Fibroblast of skin of left biceps (primary cell): ENCODE results near the gene NFX1.
"Not testable (repeated sequence)": the region's sequence is repeated elsewhere in the genome, so short reads cannot be mapped to it uniquely, and the experiment has no call there.

Experiments
- DNase-seq, 2 experiments: peaks; one replicate each; pipeline ENCODE4 v3.0.0-alpha.2; 2013; ENCODE audit warnings: low read depth in 2 of 2

NFX1 gene

DNA sequence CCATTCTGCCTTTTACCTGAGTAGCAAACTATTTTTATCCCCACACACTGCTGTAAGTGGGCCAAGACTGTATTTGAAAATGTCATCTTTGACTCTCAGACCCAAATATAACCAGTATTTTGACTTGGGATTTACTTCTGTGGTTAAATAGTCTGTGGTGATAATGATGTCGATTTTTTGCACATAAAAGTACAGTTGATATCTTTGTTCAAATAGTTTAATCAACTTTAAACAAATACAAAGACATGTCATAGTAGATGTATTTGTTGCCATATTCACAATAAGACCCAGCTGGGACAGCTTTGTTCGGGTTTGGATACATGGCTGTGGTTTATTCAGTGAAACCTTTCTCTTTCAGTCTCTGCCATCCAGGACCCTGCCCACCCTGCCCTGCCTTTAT is 20.4 kb downstream of the NFX1 start:
- DNase-seq, result no peak

DNA sequence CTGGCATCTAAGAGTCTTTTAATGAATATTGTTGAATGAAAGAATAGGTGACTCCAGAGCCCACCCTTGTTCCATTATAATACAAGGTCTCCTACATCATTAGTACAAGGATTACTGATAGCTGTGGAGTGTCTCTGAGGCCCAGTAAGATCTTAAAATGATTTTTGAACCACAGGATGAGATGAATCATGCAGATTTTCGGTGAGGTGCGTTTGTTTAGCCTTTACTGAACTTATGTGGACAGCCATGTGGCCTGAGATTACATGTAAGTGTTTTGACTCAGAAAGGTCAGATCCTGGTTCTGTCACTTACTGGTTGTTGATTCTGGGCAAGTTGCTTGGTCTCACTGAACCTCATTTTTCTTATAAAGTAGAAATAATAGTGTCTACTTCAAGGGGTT is 21.6 kb downstream of the NFX1 start:
- DNase-seq, result no peak

DNA sequence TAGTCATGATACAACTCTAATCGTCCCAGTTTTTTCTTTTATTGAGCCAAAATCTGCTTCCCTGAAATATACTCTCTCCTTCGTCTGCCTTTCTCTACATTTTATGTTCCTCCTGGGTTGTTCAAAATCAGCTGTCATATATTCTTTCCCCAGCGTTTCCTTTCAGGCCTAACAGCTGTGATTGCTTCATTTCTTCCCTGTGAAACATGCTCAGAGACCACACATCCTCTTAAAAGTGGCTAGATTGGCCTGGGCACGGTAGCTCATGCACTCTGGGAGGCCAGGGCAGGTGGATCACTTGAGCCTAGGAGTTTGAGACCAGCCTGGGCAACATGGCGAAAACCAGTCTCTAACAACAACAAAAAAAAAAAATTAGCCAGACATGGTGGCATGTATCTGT is 25.1 kb downstream of the NFX1 start:
- no peak for DNase-seq

DNA sequence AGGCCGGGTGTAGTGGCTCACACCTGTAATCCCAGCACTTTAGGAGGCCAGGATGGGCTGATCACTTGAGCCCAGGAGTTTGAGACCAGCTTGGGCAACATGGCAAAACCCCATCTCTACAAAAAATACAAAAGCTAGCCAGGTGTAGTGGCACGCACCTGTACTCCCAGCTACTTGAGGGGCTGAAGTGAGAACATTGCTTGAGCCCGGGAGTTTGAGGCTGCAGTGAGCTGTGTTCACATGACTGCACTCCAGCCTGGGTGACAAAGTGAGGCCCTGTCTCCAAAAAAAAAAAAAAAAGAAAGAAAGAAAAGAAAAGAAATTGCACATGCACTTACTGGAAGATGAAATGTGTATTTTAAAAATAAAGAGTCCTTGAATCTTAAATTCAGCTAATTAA is 26.8 kb downstream of the NFX1 start:
- DNase-seq, result not testable (repeated sequence)

DNA sequence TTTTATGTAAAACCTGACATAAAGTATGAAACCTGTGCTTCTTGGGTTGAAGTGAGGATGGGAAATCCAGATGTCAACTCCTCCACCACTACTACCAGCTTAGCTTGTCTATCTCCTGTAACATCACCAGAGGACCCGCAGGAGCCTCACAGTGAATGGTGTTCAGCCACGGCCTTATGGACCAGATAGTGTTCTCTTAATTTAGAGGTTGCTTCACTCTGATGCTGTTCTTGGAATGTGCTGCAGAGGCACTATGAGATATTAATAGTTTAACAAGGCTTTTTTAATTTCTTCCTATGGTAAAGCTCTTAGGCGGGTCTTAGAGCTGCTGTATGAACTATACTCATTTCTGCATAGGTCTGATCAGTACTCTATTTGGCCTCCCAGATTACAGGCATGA is 27.9 kb downstream of the NFX1 start:
- no peak for DNase-seq

DNA sequence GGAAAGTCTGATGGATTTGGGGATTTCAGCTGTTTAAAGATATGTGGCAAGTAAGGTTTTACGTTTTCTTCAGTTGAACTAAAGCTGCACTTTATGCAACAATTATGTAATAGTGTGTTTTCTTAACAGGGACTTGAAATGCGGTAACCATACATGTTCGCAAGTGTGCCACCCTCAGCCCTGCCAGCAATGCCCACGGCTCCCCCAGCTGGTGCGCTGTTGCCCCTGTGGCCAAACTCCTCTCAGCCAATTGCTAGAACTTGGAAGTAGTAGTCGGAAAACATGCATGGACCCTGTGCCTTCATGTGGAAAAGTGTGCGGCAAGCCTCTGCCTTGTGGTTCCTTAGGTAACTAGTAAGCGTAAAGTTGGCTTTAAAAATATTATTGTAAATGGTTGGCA is 28.5 kb downstream of the NFX1 start:
- DNase-seq, result no peak

DNA sequence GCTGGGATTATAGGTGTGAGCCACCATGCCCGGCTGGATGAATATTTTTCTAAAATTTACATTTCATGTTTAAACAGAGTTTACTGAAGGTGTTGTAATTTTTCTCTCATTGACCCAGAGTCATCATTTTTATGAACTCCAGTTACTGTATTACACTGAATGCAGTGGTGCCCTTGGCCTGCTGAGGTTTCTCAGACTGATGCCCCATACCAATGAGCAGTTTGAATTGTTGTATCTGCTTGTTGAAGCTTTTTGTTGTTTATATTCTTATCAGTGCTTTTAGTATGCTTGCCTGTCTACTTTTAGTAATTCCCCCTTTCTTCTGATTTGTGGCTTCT is 29.9 kb downstream of the NFX1 start:
- no peak for DNase-seq

DNA sequence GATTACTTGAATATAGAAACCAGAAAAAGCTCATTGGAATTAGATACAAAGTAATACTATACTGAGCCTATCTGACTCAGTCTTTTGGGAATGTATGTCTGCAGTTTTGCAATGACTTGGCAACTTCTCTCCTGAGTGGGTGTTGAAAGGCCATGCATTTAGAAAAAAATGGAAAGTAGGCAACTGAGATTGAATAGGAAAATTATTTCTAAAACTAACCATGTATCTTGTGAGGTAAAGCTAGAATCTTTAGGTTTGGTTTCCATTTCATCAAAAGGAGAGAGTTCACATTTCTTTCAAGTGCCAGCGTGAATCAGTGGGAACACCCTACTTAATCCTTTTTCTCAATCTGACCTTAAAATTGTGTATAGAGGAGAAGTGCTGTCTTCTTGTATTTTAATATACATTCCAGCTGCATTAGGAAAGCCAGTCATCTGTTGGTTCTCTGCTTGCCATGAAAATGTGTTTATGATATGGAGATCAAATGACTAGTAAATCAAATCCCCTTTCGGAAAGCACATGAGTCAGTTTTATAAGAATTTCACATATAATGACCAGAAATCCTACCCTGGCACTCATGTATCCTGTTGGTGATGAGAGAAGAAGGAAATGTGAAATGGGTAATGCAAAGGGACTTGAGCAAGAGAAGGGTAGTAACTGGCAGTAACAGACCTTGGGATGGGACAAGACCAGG is 30.4 kb downstream of the NFX1 start:
- peak; percentile 93 to 94 for DNase-seq

DNA sequence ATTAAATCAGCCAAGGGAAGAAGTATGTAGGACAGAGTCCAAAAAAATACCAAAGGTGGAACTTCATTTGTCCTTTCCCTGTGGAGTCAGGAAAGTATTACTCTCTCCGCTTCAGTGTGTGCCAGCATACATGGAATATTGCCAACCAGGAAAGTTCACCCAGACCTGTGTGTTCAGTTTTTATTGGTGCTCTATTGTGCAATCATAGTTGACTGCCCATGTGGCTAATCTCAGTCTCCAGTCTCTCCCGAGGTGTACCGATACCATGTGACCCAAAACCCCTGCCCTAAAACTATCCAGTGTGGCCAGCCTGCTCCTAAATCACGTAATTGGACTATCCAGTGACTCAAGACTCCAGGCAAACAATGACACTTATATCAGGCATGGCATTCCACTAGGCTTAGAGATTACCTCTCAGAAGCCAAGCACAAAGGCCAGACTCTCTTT is 38.8 kb downstream of the NFX1 start:
- DNase-seq, result no peak

DNA sequence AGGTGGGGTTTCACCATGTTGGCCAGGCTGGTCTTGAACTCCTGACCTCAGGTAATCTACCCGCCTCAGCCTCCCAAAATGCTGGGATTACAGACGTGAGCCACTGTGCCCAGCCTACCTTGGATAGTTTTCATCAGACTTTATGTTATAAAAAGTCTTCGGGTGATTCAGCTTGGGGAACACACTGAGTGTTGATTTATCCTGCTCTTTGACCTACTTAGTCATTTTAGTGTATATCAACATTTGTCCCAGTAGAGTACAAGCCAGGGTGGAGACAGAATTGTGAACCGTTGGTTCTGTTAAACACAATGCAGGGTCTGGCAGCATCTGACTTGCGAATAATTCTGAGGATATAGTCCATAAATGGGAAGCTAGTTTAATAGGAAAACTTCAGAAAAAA is 39.7 kb downstream of the NFX1 start:
- no peak for DNase-seq

DNA sequence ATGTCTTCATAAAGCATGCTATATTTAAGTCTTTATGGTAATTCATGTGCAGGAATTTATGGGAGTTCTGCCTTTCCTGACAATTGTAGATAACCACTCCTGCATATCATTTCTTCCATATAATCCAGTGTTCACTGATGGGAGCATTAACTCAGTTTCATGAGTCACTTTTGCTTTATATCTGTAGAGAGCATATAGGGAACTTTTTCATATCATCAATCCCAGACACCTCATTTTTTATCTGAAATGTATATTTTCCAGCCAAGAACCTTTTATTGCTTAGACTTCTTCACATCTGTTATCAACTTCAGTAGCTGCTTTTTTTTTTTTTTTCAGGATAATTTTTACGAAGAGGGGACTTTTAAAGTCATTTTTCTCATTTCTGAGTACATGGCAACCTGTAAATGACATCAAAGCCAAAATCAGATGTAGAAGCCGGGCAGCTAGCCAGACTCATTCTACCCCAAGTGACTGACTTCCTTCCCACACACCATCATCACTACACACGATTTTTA is 41.1 kb downstream of the NFX1 start:
- DNase-seq, result peak; percentile 79 to 84

DNA sequence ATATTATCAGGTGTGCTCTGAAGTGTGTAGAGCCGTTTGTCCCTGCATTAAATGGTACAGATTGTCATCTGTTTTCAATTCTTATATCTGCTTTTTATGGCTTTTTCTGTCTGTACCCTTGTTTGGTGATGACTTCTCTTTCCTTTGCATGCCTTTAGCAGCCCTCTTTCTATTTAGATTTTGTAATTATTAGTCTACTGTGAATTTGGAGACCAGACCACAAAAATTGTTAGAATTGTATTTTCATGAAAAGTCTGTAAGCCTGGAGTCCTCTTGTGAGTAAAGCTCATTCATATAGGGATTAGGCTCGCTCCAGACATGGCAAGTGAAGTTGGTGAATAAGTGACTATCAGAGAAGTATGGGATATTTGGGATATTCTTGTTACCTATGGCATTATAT is 41.7 kb downstream of the NFX1 start:
- DNase-seq, result peak; percentile 43 to 44

DNA sequence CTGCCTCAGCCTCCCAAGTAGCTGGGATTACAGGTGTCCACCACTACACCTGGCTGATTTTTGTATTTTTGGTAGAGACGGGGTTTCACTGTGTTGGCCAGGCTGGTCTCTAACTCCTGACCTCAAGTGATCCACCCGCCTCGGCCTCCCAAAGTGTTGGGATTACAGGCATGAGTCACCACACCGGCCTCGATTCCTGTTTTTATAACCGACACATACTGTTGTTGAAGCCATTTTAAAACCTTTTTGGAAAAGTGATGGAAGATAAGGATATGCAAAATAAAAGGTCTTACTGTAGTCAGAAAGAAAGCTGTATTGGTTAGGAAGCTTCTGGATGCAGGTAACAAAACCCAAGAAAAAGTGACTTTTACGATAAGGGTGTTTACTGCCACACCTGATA is 42.6 kb downstream of the NFX1 start:
- not testable (repeated sequence) for DNase-seq

DNA sequence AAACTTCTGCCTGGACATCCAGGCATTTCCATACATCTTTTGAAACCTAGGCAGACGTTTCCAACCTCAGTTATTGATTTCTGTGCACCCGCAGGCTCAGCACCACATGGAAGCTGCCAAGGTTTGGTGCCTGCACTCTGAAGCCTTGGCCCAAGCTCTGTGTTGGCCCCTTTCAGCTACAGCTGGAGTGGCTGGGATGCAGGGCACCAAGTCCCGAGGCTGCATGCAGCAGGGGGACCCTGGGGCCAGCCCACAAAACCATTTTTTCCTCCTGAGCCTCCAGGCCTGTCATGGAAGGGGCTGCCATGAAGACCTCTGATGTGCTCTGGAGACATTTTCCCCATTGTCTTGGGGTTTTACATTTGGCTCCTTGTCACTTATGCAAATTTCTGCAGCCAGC is 49.9 kb downstream of the NFX1 start:
- no peak for DNase-seq

DNA sequence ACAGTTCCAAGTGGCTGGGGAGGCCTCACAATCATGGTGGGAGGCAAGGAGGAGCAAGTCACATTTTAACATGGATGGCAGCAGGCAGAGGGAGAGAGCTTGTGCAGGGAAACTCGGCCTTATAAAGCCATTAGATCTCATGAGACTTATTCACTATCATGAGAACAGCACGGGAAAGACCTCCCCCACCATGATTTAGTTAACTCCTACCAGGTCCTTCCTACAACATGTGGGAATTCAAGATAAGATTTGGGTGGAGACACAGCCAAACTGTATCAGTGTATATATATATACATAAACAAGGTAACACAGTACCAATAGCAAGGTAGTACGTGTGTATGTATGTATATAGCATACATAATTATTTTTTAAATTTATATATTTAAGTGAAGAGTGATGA is 50.9 kb downstream of the NFX1 start:
- no peak for DNase-seq

DNA sequence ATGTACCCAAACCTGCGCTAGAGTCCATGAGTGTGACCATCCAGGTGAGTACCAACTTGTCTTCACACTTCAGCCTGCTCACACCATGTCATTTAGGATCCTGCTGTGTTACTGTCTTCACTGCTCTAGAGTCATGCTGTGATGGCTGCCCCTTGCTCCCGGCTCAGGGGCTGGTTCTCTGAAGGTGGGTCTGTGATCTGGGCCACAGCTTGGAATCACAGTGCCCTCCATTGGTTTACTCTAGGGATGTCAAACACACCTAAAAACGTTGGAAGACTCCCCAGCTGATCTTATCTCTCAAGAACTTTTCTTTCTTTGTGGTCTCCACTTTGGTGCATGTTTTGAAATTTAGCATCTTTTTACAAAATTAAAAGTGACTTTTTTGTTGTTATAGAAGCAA is 53.8 kb downstream of the NFX1 start:
- no peak for DNase-seq

DNA sequence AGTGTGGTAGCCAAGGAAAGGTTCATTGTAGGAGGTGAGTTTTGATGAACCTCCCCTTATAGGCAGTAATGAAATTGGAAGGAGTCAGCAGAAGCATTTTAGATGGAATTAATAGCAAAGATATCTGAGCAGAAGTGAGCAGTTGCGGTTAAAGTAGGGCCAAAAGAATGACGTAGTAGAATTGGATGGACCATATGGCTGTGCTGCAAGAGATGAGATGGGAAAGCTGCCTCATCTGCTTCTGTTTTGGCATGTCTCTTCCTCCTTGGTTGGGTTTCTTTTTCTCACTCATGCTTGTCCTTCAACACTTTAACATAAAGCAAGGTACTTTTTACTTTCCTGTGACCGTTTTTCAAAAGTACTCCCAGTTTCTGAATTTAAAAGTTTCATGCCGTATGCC is 56.2 kb downstream of the NFX1 start:
- no peak for DNase-seq

DNA sequence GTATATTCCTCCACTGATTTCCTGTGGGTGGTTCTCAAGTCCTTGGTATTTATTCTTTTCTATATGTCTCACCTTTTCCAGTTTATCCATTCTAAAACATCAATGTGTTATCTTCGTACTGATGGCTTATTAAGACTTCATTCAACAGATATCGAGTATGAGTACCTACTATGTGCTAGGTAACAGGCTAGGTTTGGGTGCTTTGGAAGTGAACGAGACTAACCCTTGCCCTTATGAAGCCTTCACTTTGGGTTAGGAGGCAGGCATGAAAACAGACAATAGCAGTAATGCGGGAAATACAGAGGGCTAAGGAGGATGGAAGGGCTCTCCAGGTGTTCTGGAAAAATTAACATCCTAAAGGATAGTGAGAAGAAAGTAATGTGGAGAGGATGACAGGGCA is 58.7 kb downstream of the NFX1 start:
- no peak for DNase-seq

DNA sequence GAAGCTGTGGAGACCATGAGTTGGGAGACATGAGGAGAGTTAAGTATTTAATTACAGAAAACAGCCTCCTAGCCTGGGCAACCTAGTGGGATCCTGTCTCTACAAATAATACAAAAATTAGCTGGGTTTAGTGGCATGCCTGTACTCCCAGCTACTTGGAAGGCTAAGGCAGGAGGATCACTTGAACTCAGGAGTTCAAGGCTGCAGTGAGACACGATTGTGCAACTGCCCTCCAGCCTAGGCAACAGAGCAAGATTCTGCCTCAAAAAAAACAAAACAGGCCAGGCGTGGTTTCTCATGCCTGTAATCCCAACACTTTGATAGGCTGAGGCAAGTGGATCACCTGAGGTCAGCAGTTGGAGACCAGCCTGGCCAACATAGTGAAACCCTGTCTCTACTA is 59.4 kb downstream of the NFX1 start:
- no peak for DNase-seq

DNA sequence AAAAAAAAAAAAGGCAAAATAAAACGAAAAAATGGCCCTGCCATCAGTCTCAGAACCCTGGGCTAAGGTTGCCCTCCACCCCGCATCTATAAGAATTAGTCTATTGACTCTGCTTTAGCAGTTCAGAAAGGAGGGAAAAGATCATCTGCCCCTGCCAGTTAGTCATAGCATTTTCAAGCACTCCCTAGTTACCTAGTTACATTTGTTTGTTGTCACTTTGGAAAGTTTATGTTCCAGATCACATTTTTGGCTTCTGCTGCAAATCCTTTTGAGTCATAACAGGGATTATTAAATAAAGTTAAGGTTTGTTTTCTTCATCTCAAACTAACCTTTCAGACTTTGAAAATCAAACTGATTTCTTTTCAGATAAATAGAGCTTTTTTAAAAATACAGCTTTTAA is 60.0 kb downstream of the NFX1 start:
- no peak for DNase-seq

DNA sequence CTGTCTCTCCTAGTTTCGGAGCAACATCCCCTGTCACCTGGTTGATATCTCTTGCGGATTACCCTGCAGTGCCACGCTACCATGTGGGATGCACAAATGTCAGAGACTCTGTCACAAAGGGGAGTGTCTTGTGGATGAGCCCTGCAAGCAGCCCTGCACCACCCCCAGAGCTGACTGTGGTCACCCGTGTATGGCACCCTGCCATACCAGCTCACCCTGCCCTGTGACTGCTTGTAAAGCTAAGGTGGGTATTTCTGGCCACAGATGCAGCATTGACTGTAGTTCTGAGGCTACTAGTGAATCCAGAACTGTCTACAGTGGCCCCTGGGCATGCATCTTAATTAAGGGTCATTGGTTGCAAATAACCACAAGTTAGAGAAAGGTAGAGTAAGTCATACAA is 61.2 kb downstream of the NFX1 start:
- no peak for DNase-seq

DNA sequence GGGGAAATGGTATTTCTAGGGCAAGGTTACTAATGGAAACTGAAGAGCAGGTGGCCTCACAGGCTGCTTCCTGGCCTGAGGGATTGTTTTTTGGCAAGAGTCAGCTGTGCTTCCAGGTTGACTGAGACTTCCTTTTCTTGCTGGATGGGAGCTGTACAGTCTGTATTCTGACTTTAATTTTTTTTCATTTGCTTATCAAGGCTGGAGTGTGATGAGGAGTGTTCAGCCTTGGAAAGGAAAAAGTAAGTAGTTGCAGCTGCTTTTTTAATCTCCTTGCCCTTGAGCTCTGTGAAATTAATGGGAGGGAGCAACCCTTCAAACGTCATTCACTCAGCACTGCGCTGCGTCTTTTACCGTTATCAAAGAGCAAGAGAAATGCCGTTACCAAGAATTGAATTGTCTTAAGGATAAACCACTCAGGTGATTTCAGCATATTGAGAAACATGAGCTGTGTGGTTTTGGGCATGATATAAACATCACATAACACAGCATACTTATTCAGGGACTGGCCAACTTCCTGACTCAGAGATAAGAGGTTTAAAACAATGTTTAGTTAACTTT is 64.4 kb downstream of the NFX1 start:
- DNase-seq, result no peak

DNA sequence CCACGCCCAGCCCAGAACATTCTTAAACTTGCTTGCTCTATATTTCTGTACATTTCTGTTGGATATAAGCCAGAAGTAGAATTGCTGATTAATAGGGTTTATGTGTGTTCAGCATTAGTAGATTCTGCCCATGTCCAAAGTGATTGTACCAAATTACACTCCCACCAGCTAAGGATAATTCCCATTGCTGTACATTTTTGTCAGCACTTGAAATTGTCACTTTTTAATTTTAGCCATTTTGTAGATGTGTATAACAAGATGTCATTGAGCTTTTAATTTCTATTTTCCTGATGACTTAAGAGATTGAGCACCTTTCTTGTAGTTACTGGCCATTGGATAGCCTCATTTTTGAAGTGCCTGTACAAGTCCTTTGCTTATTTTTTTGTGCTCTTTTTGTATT is 65.6 kb downstream of the NFX1 start:
- no peak for DNase-seq

DNA sequence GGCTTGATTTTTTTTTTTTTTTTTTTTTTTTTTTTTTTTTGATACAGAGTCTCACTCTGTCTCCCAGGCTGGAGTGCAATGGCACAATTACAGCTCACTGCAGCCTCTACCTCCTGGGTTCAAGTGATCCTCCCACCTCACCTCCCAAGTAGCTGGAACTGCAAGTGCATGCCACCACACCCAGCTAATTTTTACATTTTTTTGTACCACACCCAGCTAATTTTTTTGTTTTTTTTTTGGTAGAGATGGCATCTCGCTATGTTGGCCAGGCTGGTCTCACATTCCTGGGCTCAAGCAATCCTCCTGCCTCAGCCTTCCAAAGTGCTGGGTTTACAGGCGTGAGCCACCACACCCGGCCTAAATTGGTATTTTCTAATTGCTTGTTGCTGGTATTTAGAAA is 68.3 kb downstream of the NFX1 start:
- not testable (repeated sequence) for DNase-seq
